Mesenchymal stem cell (in vitro differentiated cells and primary cell): ENCODE results near the gene PXMP4.

Experiments used
- DNase-seq: peaks from one replicate; pipeline ENCODE4 v3.0.0-alpha.2; 2013
- H2AFZ ChIP-seq: one replicate; pipeline ENCODE4 v1.6.1; 2013; ENCODE audit warnings: low read depth, mild to moderate bottlenecking, control low read depth, inconsistent platforms, low read length, moderate library complexity
- H2AK5ac ChIP-seq: 2 replicates; pipeline ENCODE4 v1.6.1; 2013; ENCODE audit warnings: low read length, moderate library complexity, mild to moderate bottlenecking, inconsistent platforms; ENCODE audit not compliant: severe bottlenecking
- H2BK120ac ChIP-seq: one replicate; pipeline ENCODE4 v1.6.1; 2013; ENCODE audit warnings: low read depth, mild to moderate bottlenecking, inconsistent platforms, low read length, moderate library complexity
- H2BK12ac ChIP-seq, 2 experiments: one replicate each; pipeline ENCODE4 v1.6.1; 2013; ENCODE audit warnings: inconsistent platforms in 2 of 2, low read length in 2 of 2, mild to moderate bottlenecking in 2 of 2, moderate library complexity in 2 of 2, control low read depth in 1 of 2
- H2BK15ac ChIP-seq: one replicate; pipeline ENCODE4 v1.6.1; 2013; ENCODE audit warnings: mild to moderate bottlenecking, low read depth, inconsistent platforms; ENCODE audit not compliant: poor library complexity, severe bottlenecking
- H2BK5ac ChIP-seq: 2 replicates; pipeline ENCODE4 v1.6.1; 2013; ENCODE audit warnings: low read depth, mild to moderate bottlenecking, low read length, control low read depth, inconsistent platforms; ENCODE audit not compliant: poor library complexity, severe bottlenecking
- H3K14ac ChIP-seq, 2 experiments: one replicate each; pipeline ENCODE4 v1.6.1; 2013; ENCODE audit warnings: inconsistent platforms in 2 of 2, low read length in 2 of 2, control low read depth in 1 of 2, mild to moderate bottlenecking in 1 of 2, moderate library complexity in 1 of 2
- H3K18ac ChIP-seq, 2 experiments: one replicate each; pipeline ENCODE4 v1.6.1; 2013; ENCODE audit warnings: inconsistent platforms in 2 of 2, low read length in 2 of 2, control low read depth in 1 of 2, low read depth in 1 of 2, mild to moderate bottlenecking in 1 of 2
- H3K23ac ChIP-seq, 2 experiments: one replicate each; pipeline ENCODE4 v1.6.1; 2013; ENCODE audit warnings: inconsistent platforms in 2 of 2, low read length in 2 of 2, mild to moderate bottlenecking in 2 of 2, moderate library complexity in 2 of 2, control low read depth in 1 of 2
- H3K27ac ChIP-seq: 2 replicates; pipeline ENCODE4 v1.5.1; 2013; ENCODE audit warnings: mild to moderate bottlenecking, moderate library complexity, low read length, control low read depth, inconsistent platforms; ENCODE audit not compliant: poor library complexity, severe bottlenecking
- H3K27me3 ChIP-seq, 2 experiments: 2 replicates each; pipeline versions ENCODE4 v1.6.1 to v1.7.0; 2013; ENCODE audit warnings: low read length in 2 of 2, mild to moderate bottlenecking in 2 of 2, moderate library complexity in 2 of 2, control low read depth in 1 of 2, inconsistent platforms in 1 of 2; ENCODE audit not compliant: control insufficient read depth in 1 of 2, insufficient read depth in 1 of 2
- H3K36me3 ChIP-seq, 2 experiments: 2 replicates each; pipeline versions ENCODE4 v1.6.1 to v1.7.0; 2013; ENCODE audit warnings: low read length in 2 of 2, control low read depth in 1 of 2, inconsistent platforms in 1 of 2, low read depth in 1 of 2, mild to moderate bottlenecking in 1 of 2; ENCODE audit not compliant: insufficient read depth in 2 of 2, control insufficient read depth in 1 of 2
- H3K4ac ChIP-seq, 2 experiments: one replicate each; pipeline ENCODE4 v1.6.1; 2013; ENCODE audit warnings: inconsistent platforms in 2 of 2, low read length in 2 of 2, mild to moderate bottlenecking in 2 of 2, moderate library complexity in 2 of 2, control low read depth in 1 of 2, low read depth in 1 of 2
- H3K4me1 ChIP-seq: 2 replicates; pipeline ENCODE4 v1.6.1; 2013; ENCODE audit warnings: low read depth, low read length, control low read depth; ENCODE audit not compliant: control insufficient read depth, insufficient read depth
- H3K4me2 ChIP-seq: 2 replicates; pipeline ENCODE4 v1.6.1; 2013; ENCODE audit warnings: low read length, mild to moderate bottlenecking, inconsistent platforms; ENCODE audit not compliant: poor library complexity, severe bottlenecking
- H3K4me3 ChIP-seq, 2 experiments: 2 replicates each; pipeline versions ENCODE4 v1.5.1 to v1.7.0; 2013; ENCODE audit warnings: low read length in 2 of 2, mild to moderate bottlenecking in 2 of 2, control low read depth in 1 of 2, low read depth in 1 of 2; ENCODE audit not compliant: insufficient read depth in 1 of 2
- H3K79me1 ChIP-seq: replicated peaks from 2 replicates; pipeline ENCODE4 v1.6.1; 2013; ENCODE audit warnings: mild to moderate bottlenecking, control low read depth, low read length, inconsistent platforms; ENCODE audit not compliant: poor library complexity, severe bottlenecking
- H3K9ac ChIP-seq: 2 replicates; pipeline ENCODE4 v1.7.0; 2013; ENCODE audit warnings: mild to moderate bottlenecking, low read length, moderate library complexity
- H3K9me3 ChIP-seq: 2 replicates; pipeline ENCODE4 v1.7.0; 2013; ENCODE audit warnings: mild to moderate bottlenecking, low read length; ENCODE audit not compliant: control insufficient read depth
- H4K8ac ChIP-seq: one replicate; pipeline ENCODE4 v1.6.1; 2013; ENCODE audit warnings: inconsistent platforms, mild to moderate bottlenecking, low read length, moderate library complexity
- H4K91ac ChIP-seq: one replicate; pipeline ENCODE4 v1.6.1; 2013; ENCODE audit warnings: mild to moderate bottlenecking, low read length, inconsistent platforms
- WGBS: methylation state at CpG from one replicate; pipeline ENCODE4 v1.1.7; 2013; ENCODE audit warnings: mixed read lengths; 5-methylcytosine and 5-hydroxymethylcytosine counted together

Gene PXMP4

GRCh38 chr20:33656783-33657703, 63.1 kb downstream of the PXMP4 start:
- H3K27ac ChIP-seq: no peak overlapping the region
- no peak overlapping the region for H3K18ac ChIP-seq
- H3K27me3 ChIP-seq: no peaks in the 10 kb centered on the region
- no peak overlapping the region for H2BK120ac ChIP-seq
- H2BK12ac ChIP-seq: no peak overlapping the region
- no peak overlapping the region for H2BK5ac ChIP-seq
- no peak overlapping the region for H2AK5ac ChIP-seq
- no peak overlapping the region for H4K91ac ChIP-seq
- no peak overlapping the region for H3K23ac ChIP-seq
- H4K8ac ChIP-seq: no peak overlapping the region
- H3K4me2 ChIP-seq: no peak overlapping the region
- no peak overlapping the region for H2AFZ ChIP-seq
- H3K4ac ChIP-seq: no peak overlapping the region
- H3K4me1 ChIP-seq: peaks cover 21% of the 10 kb centered on the region
- DNase-seq: no peak
- H3K9ac ChIP-seq: no peak overlapping the region
- WGBS: 97% methylated on average over 17 of the region's 17 CpGs
- H3K9me3 ChIP-seq: no peaks in the 10 kb centered on the region
- H3K14ac ChIP-seq: no peak overlapping the region
- H3K36me3 ChIP-seq: peaks cover 15 to 61% of the 10 kb centered on the region in 2 experiments
- H3K79me1 ChIP-seq: peaks cover 18% of the 10 kb centered on the region
- no peak overlapping the region for H3K4me3 ChIP-seq
- no peak overlapping the region for H2BK15ac ChIP-seq

GRCh38 chr20:33656010-33656782, 63.9 kb downstream of the PXMP4 start:
- Histone ChIP-seq H2AK5ac (no peak overlapping the region), H2BK5ac (no peak overlapping the region), H3K9me3 (no peaks in the 10 kb centered on the region), H4K91ac (no peak overlapping the region), H3K27ac (no peak overlapping the region), H3K18ac (no peak overlapping the region), H3K79me1 (peaks cover 12% of the 10 kb centered on the region), H3K9ac (no peak overlapping the region), H3K4me1 (peaks cover 21% of the 10 kb centered on the region), H2BK12ac (no peak overlapping the region), H3K4ac (no peak overlapping the region), H3K4me3 (no peak overlapping the region), H3K4me2 (no peak overlapping the region), H3K36me3 (peaks cover 15 to 60% of the 10 kb centered on the region in 2 experiments), H2AFZ (no peak overlapping the region), H4K8ac (no peak overlapping the region), H3K27me3 (peaks cover 0 to under 1% of the 10 kb centered on the region in 2 experiments), H3K14ac (no peak overlapping the region), H2BK15ac (no peak overlapping the region), H2BK120ac (no peak overlapping the region), H3K23ac (no peak overlapping the region)
- DNase-seq: no peak
- 95% methylated on average over 10 of the region's 10 CpGs for WGBS

- H2AK5ac ChIP-seq: no peak overlapping the region
- H2BK5ac ChIP-seq: no peak overlapping the region
- no peak overlapping the region for H3K18ac ChIP-seq
- no peak overlapping the region for H2BK12ac ChIP-seq
- no peak overlapping the region for H2BK120ac ChIP-seq
- H3K9me3 ChIP-seq: no peaks in the 10 kb centered on the region
- no peak overlapping the region for H3K9ac ChIP-seq
- no peak overlapping the region for H4K91ac ChIP-seq
- peaks cover 7% of the 10 kb centered on the region for H3K79me1 ChIP-seq
- peaks cover 21% of the 10 kb centered on the region for H3K4me1 ChIP-seq
- no peak overlapping the region for H2BK15ac ChIP-seq
- DNase-seq: no peak
- H3K4me3 ChIP-seq: no peak overlapping the region
- no peak overlapping the region for H3K27ac ChIP-seq
- H3K14ac ChIP-seq: no peak overlapping the region
- no peak overlapping the region for H4K8ac ChIP-seq
- no peak overlapping the region for H3K4ac ChIP-seq
- H3K23ac ChIP-seq: no peak overlapping the region
- no peak overlapping the region for H2AFZ ChIP-seq
- no peak overlapping the region for H3K4me2 ChIP-seq
- peaks cover 0 to 3% of the 10 kb centered on the region in 2 experiments for H3K27me3 ChIP-seq
- H3K36me3 ChIP-seq: peaks cover 15 to 49% of the 10 kb centered on the region in 2 experiments
- WGBS: 97% methylated on average over 4 of the region's 4 CpGs
Observed at GRCh38 chr20:33655164-33655563, 64.9 kb downstream of the PXMP4 start.

GRCh38 chr20:33654680-33655161, 65.4 kb downstream of the PXMP4 start:
- Histone ChIP-seq H3K4me3 (no peak overlapping the region), H2BK120ac (no peak overlapping the region), H2AFZ (no peak overlapping the region), H3K79me1 (peaks cover 3% of the 10 kb centered on the region), H3K27ac (no peak overlapping the region), H2AK5ac (no peak overlapping the region), H2BK12ac (no peak overlapping the region), H3K9me3 (no peaks in the 10 kb centered on the region), H3K14ac (no peak overlapping the region), H3K4ac (no peak overlapping the region), H3K18ac (no peak overlapping the region), H3K9ac (no peak overlapping the region), H3K36me3 (peaks cover 15 to 45% of the 10 kb centered on the region in 2 experiments), H4K91ac (no peak overlapping the region), H3K23ac (no peak overlapping the region), H3K4me2 (no peak overlapping the region), H4K8ac (no peak overlapping the region), H2BK15ac (no peak overlapping the region), H3K4me1 (peaks cover 21% of the 10 kb centered on the region), H3K27me3 (peaks cover 0 to 3% of the 10 kb centered on the region in 2 experiments), H2BK5ac (no peak overlapping the region)
- no peak for DNase-seq
- WGBS: 85% methylated on average over 14 of the region's 14 CpGs
